ENCODE data around the gene MAP2K7. TPM values are rescaled to one million over a fixed set of nuclear protein-coding genes. Genes with fewer than 3 reads are reported as not detected.

The MAP2K7 gene
- total RNA-seq, 4 donors from 2014 or later: 9.1 to 18.6 (median 14.9) TPM

DNA sequence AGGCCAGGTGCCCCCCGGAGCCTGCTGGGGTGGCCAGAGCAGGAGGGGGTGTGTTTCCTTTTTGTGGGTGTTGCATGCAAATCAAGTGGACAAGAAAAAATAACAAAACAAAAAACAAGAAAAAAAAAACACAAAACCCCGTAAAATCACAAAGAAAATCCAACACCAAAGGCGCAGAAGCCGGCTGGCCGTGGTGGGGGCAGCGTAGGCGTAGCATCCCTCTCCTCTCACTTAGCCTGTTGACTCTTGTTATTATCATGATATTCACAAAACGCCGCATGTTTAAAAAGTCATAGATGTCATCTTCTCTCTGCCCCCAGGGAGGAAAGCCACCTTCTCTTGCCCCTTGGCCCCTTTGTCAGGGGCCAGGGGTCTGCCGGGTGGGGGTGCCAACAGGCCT, 10.0 kb downstream of the MAP2K7 start:
- Histone ChIP-seq H3K27me3 (peaks cover 1% of the 10 kb centered on the region), H3K9me3 (no peaks in the 10 kb centered on the region), H3K4me3 (replicated peaks in 1 of 3) (no peak overlapping the region), H3K36me3 (peaks cover 35 to 38% of the 10 kb centered on the region in 2 donors), H3K4me1 (peaks cover 0 to 26% of the 10 kb centered on the region in 2 donors), H3K27ac (no peak overlapping the region)
- WGBS, 2 donors: 90 to 92% methylated on average over 10 of the region's 10 CpGs
- no peak for TF ChIP-seq POLR2A (IDR thresholded peaks at IDR 0.05)
- TF ChIP-seq, protein P1, sequence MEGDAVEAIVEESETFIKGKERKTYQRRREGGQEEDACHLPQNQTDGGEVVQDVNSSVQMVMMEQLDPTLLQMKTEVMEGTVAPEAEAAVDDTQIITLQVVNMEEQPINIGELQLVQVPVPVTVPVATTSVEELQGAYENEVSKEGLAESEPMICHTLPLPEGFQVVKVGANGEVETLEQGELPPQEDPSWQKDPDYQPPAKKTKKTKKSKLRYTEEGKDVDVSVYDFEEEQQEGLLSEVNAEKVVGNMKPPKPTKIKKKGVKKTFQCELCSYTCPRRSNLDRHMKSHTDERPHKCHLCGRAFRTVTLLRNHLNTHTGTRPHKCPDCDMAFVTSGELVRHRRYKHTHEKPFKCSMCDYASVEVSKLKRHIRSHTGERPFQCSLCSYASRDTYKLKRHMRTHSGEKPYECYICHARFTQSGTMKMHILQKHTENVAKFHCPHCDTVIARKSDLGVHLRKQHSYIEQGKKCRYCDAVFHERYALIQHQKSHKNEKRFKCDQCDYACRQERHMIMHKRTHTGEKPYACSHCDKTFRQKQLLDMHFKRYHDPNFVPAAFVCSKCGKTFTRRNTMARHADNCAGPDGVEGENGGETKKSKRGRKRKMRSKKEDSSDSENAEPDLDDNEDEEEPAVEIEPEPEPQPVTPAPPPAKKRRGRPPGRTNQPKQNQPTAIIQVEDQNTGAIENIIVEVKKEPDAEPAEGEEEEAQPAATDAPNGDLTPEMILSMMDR (IDR thresholded peaks at IDR 0.05): no peak
- DNase-seq: no peak
- intact Hi-C loops (cut with DNase I): no loop called here

DNA sequence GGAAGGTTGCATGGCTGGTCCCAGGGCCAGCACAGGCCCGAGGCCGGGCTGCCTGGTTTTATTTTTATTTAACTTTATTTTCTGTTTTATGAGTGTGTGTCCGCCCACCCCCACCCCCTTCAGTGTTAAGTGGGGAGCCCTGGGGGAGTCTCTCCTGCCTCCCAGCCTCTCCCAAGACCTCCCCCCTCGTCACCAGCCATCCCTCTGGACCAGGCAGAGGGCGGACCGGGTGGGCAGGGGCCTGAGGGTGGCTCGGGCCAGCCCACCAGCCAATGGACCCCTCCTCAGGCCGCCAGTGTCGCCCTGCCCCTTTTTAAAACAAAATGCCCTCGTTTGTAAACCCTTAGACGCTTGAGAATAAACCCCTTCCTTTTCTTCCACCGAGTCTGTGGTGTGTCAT, 10.4 kb downstream of the MAP2K7 start:
- Histone ChIP-seq H3K36me3 (peaks cover 35 to 37% of the 10 kb centered on the region in 2 donors), H3K4me3 (replicated peaks in 1 of 3) (no peak overlapping the region), H3K27me3 (peaks cover 4% of the 10 kb centered on the region), H3K27ac (no peak overlapping the region), H3K9me3 (no peaks in the 10 kb centered on the region), H3K4me1 (peaks cover 0 to 26% of the 10 kb centered on the region in 2 donors)
- DNase-seq: no peak
- TF ChIP-seq, protein P1 (IDR thresholded peaks at IDR 0.05): no peak
- no peak for TF ChIP-seq POLR2A (IDR thresholded peaks at IDR 0.05)
- intact Hi-C loops (cut with DNase I): no loop called here
- 65 to 75% methylated on average over 12 of the region's 12 CpGs for WGBS, 2 donors

DNA sequence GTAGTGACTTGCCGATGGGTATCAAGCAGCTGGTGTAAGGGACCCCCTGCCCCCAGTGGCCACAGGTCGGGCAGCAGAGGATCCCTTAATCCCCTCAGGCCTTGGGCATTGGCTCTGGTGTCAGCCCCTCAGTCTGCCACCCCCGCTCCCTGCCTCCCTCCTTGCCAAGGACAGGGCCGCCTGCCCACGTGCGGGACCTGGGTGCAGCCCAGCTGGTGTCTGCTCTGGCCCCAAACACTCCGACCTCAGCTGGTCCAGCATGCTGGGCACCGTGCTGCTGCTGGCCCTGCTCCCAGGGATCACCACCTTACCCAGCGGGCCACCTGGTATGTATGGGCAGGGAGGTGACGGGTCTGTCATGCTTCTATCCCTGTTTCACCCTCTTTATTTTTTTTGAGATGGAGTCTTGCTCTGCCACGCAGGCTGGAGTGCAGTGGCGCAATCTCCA, 10.9 kb downstream of the MAP2K7 start, which contains the start of gene TGFBR3L:
TSS of gene TGFBR3L (plus strand) at position 233 of the 448 bp plus-strand sequence.
- Histone ChIP-seq H3K27me3 (peaks cover 4% of the 10 kb centered on the region), H3K4me1 (peaks cover 0 to 30% of the 10 kb centered on the region in 2 donors), H3K27ac (no peak within 1 kb of the TSS), H3K9me3 (no peaks in the 10 kb centered on the region), H3K4me3 (replicated peaks in 1 of 3) (no peak within 1 kb of the TSS), H3K36me3 (peaks cover 34 to 35% of the 10 kb centered on the region in 2 donors)
- 53 to 70% methylated on average over 8 to 11 of the region's 12 CpGs for WGBS, 2 donors
- no peak for DNase-seq
- intact Hi-C loops (cut with DNase I): no loop called here
- TF ChIP-seq, protein P1 (IDR thresholded peaks at IDR 0.05): no peak
- no peak for TF ChIP-seq POLR2A (IDR thresholded peaks at IDR 0.05)

DNA sequence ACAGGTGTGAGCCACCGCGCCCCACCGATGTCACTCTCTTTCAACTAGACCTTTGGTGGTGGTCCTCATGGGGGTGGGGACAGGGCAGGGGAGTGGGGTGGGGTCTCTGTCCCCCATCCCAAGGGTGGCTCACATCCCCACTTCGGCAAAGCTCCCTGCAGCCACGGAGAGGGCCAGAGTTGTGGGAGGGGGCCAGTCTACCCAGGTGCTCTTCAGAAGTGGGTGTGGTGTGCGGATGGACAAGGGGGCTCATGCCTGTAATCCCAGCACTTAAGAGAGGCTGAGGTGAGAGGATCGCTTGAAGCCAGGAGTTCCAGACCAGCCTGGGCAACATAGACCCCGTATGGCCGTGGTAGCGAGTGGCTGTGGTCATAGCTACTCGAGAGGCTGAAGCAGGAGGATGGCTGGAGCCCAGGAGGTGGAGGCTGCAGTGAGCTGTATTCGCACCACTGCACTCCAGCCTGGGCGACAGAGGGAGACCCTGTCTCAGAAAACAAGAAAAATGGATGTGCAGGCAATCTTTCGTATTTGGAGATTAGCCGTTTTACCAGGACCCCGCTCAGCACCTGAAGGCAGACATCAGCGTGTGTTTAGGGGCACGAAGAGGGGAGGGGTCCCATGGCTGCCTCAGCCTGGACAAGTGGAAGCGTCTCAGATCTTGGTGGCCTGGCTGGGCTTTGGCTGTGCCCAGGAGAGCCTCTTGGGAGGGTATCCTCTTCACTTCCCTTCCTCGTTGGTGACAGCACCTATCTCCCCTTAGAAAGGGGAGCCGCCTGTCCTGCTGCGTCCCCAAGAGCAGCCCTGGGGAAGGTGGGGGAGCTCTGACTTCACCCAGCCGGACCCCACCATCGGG, 11.8 kb downstream of the MAP2K7 start:
- H3K27me3 ChIP-seq: peaks cover 4% of the 10 kb centered on the region
- intact Hi-C loops (cut with DNase I): no loop called here
- TF ChIP-seq, protein P1 (IDR thresholded peaks at IDR 0.05): no peak
- no peak for TF ChIP-seq POLR2A (IDR thresholded peaks at IDR 0.05)
- no peak overlapping the region for H3K4me3 ChIP-seq (replicated peaks in 1 of 3)
- WGBS, 2 donors: 43 to 61% methylated on average over 13 to 23 of the region's 24 CpGs
- H3K36me3 ChIP-seq: peaks cover 25 to 26% of the 10 kb centered on the region in 2 donors
- peaks cover 0 to 33% of the 10 kb centered on the region in 2 donors for H3K4me1 ChIP-seq
- no peaks in the 10 kb centered on the region for H3K9me3 ChIP-seq
- DNase-seq: no peak
- no peak overlapping the region for H3K27ac ChIP-seq
